Measurements from ENCODE around the gene POLE4.

POLE4 gene

DNA sequence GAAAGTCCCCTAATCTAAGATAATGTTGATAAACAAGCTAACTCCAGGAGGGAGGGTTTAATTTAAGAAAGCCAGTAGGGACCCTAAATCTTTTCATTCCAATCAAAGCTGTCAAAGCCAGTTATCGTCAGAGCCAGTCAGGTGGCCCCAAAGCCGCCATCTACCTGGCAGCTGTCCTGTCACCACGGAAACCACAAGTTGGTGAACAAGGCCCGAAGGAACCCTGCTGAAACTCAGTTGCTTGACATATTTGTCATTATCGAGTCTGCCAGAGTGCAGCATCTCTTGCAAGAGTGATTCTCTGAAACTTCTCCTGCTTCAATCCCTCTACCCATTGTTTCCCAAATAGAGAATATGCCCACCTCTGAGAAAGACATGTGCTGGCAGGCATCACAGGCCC lies 30.8 kb upstream of the POLE4 start:
- in situ Hi-C loops (cut with HindIII; ENCODE audit: low sequenced_read_pairs) = no loop called here
- no peak for TF ChIP-seq CTCF (IDR thresholded peaks at IDR 0.05; ENCODE audit: low read depth, low read length)
- no peak for DNase-seq (ENCODE audit: low read depth, low spot score)
- H3K4me3 ChIP-seq (ENCODE audit: low read depth, low read length) = no peak overlapping the region

DNA sequence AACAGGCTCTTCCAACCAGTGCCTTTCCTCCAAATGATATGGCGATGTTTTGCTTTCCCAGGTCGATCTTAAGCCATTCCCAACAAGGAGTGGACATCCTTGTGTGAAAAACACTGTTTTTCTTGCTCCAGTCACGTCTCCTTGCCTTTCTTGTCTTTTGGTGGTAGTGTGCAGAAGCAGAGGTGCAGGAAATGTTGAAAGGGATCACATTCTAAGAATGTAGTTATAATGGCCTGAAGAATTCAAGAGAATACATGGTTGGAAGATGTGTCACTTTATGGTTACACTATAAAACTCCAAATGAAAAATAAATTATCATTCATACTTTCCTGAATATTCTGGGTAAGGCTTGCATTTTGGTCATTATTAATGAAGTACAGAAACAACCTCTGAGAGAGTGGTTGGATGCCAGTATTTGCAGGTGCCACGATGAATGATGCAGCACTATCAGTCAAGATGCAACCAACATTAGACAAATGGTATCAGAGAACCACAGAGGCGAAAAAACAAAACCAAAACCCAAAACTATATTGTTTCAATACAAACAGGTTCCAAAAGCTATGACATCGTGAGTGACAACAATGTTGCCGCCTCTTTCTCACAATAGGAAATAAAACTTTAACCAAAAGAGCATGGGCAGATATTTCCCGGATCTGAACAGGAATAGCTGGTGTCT lies 27.5 kb upstream of the POLE4 start:
- DNase-seq (ENCODE audit: low read depth, low spot score) = no peak
- H3K4me3 ChIP-seq (ENCODE audit: low read depth, low read length) = no peak overlapping the region
- no peak for TF ChIP-seq CTCF (IDR thresholded peaks at IDR 0.05; ENCODE audit: low read depth, low read length)
- in situ Hi-C loops (cut with HindIII; ENCODE audit: low sequenced_read_pairs) = no loop called here

- no peak for TF ChIP-seq CTCF (IDR thresholded peaks at IDR 0.05; ENCODE audit: low read depth, low read length)
- no peak for DNase-seq (ENCODE audit: low read depth, low spot score)
- H3K4me3 ChIP-seq (ENCODE audit: low read depth, low read length) = no peak overlapping the region
- in situ Hi-C loops (cut with HindIII; ENCODE audit: low sequenced_read_pairs) = no loop called here
Observed at GRCh38 chr2:74931940-74932339, 26.5 kb upstream of the POLE4 start.

DNA sequence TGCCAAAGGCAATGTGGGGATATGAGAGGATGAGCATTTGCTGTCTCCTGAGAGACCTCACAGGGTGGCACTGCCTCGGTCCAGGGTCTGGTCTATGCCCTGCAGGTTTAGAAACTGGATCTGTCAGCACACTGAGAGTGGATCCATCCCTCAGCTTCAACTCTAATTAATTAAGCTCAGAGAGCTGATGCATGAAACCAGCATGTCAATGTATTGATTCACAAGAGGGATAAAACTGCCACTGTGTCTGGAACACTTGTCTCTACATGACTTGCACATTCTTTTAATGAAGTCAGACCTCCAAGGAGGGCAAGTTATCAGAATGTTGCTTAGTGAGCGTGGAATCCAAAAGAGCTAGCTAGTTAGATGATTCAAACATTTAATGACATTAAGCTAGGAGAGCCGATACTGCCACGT lies 22.5 kb upstream of the POLE4 start:
- DNase-seq (ENCODE audit: low read depth, low spot score) = no peak
- H3K4me3 ChIP-seq (ENCODE audit: low read depth, low read length) = no peak overlapping the region
- no peak for TF ChIP-seq CTCF (IDR thresholded peaks at IDR 0.05; ENCODE audit: low read depth, low read length)
- in situ Hi-C loops (cut with HindIII; ENCODE audit: low sequenced_read_pairs) = no loop called here

GRCh38 chr2:74937221-74937880 lies 21.1 kb upstream of the POLE4 start:
- TF ChIP-seq CTCF (IDR thresholded peaks at IDR 0.05; ENCODE audit: low read depth, low read length) = no peak
- in situ Hi-C loops (cut with HindIII; ENCODE audit: low sequenced_read_pairs) = no loop called here
- H3K4me3 ChIP-seq (ENCODE audit: low read depth, low read length) = no peak overlapping the region
- DNase-seq (ENCODE audit: low read depth, low spot score) = no peak

GRCh38 chr2:74938264-74938663 lies 20.2 kb upstream of the POLE4 start:
- no peak for TF ChIP-seq CTCF (IDR thresholded peaks at IDR 0.05; ENCODE audit: low read depth, low read length)
- DNase-seq (ENCODE audit: low read depth, low spot score) = no peak
- in situ Hi-C loops (cut with HindIII; ENCODE audit: low sequenced_read_pairs) = no loop called here
- H3K4me3 ChIP-seq (ENCODE audit: low read depth, low read length) = no peak overlapping the region
